ENCODE data around the gene DCLK3.

The DCLK3 gene

DNA sequence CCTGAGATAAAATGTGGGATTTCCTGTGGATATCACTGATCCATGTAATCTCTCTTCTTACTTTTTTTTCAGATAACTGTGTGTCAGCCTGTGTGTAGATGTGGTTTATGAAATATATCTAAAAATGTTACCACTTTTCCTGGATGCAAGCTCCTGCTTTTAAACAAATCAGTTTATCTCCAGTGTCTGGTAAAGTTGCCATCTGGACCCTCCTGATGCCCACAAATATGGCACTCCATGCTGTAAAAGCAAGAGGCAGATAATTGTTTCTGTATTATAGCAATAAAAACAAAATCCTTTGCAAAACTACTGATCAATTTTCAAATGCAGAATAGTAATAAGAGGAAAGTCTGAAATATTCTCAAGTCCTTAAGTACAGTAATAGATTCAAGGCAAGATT is 7.6 kb upstream of the DCLK3 start:
- Histone ChIP-seq H3K27ac (no peak overlapping the region), H4K20me1 (no peaks in the 10 kb centered on the region), H3K9me3 (replicated peaks in 1 of 11) (no peaks in the 10 kb centered on the region), H3K36me3 (no peaks in the 10 kb centered on the region), H3K27me3 (no peaks in the 10 kb centered on the region), H3K4me3 (no peak overlapping the region), H3K9ac (no peak overlapping the region), H3K4me2 (no peak overlapping the region), H3K4me1 (peaks cover 0 to 14% (median 0%) of the 10 kb centered on the region in 10 experiments; a peak in 4 of 20 replicates)
- no peak for TF ChIP-seq Cebpa-rat (IDR thresholded peaks at IDR 0.05)

DNA sequence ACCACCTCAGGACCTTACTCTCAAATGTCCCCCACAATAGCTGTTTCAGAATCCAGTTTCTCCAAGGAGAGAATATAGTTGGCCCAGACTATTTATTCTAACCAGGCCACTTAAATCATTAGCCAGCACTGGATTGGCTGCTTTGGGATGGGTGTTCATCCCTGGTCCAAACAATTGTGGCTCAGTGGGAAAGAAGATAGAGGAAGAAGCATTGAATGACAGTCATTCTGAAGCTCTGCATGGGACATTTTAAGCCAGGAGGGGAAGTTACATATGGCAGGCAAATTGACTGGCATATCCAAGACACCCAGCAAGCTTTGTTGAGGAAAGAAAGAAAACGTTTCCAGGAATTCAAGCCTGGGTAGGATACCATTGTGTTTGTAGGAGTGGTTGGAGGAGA is 5.6 kb upstream of the DCLK3 start:
- Histone ChIP-seq H3K4me3 (no peak overlapping the region), H3K4me2 (no peak overlapping the region), H3K27me3 (peaks cover 0 to 8% (median 5%) of the 10 kb centered on the region in 11 experiments; a peak in 19 of 22 replicates), H4K20me1 (no peaks in the 10 kb centered on the region), H3K27ac (no peak overlapping the region), H3K36me3 (no peaks in the 10 kb centered on the region), H3K9ac (no peak overlapping the region), H3K9me3 (replicated peaks in 1 of 11) (peaks cover under 1 to 8% (median 5%) of the 10 kb centered on the region in 11 experiments; a peak in 19 of 22 replicates), H3K4me1 (no peaks in the 10 kb centered on the region)
- no peak for TF ChIP-seq Cebpa-rat (IDR thresholded peaks at IDR 0.05)

DNA sequence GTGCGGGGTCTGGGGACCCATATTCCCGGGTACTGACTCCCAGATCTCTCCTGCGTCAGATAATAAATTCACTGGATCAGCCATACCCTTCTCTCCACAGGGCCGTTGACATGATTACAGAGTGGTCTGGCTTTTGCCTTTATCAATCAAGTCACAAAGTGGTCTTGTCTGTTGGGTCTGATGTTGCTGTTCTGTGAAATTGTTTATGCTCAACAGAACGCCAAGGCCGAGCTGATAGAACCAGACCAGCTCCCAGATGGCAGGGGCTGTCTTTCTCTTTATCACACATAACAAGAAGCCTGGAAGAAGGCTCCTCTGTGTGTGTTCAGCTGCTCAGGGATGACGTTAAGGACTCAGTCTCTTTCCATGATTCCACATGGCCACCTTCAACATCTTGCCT is 751 bp upstream of the DCLK3 start:
- Histone ChIP-seq H3K4me1 (no peaks in the 10 kb centered on the region), H3K27me3 (peaks cover 14 to 28% (median 26%) of the 10 kb centered on the region in 11 experiments), H3K9ac (no peak overlapping the region), H3K4me2 (no peak overlapping the region), H4K20me1 (no peaks in the 10 kb centered on the region), H3K4me3 (no peak overlapping the region), H3K9me3 (replicated peaks in 1 of 11) (peaks cover 15 to 26% (median 22%) of the 10 kb centered on the region in 11 experiments), H3K27ac (no peak overlapping the region), H3K36me3 (no peaks in the 10 kb centered on the region)
- no peak for TF ChIP-seq Cebpa-rat (IDR thresholded peaks at IDR 0.05)

DNA sequence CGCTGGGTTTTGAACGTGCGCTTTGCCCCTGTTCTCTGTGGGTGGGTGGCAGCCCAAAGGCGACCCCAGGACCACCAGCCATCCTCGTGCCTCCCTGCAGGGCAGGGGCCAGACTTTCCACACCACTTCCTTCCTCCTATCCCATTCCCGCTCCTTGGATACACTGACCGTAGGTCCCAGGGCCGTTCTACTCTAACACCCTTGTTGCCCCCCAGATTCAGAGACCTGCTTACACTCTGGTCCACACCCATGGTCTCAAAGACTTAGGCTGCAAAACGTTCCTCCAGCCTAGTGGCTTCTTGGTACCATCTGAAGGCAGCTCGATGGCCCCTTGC is 318 bp upstream of the DCLK3 start:
- H3K9ac ChIP-seq: no peak overlapping the region
- H3K36me3 ChIP-seq: no peaks in the 10 kb centered on the region
- TF ChIP-seq Cebpa-rat (IDR thresholded peaks at IDR 0.05): no peak
- H3K4me1 ChIP-seq: no peaks in the 10 kb centered on the region
- H3K4me2 ChIP-seq: no peak overlapping the region
- peaks cover 15 to 26% (median 22%) of the 10 kb centered on the region in 11 experiments for H3K9me3 ChIP-seq (replicated peaks in 1 of 11)
- no peak overlapping the region for H3K4me3 ChIP-seq
- no peak overlapping the region for H3K27ac ChIP-seq
- peaks cover 14 to 28% (median 26%) of the 10 kb centered on the region in 11 experiments for H3K27me3 ChIP-seq
- H4K20me1 ChIP-seq: no peaks in the 10 kb centered on the region

DNA sequence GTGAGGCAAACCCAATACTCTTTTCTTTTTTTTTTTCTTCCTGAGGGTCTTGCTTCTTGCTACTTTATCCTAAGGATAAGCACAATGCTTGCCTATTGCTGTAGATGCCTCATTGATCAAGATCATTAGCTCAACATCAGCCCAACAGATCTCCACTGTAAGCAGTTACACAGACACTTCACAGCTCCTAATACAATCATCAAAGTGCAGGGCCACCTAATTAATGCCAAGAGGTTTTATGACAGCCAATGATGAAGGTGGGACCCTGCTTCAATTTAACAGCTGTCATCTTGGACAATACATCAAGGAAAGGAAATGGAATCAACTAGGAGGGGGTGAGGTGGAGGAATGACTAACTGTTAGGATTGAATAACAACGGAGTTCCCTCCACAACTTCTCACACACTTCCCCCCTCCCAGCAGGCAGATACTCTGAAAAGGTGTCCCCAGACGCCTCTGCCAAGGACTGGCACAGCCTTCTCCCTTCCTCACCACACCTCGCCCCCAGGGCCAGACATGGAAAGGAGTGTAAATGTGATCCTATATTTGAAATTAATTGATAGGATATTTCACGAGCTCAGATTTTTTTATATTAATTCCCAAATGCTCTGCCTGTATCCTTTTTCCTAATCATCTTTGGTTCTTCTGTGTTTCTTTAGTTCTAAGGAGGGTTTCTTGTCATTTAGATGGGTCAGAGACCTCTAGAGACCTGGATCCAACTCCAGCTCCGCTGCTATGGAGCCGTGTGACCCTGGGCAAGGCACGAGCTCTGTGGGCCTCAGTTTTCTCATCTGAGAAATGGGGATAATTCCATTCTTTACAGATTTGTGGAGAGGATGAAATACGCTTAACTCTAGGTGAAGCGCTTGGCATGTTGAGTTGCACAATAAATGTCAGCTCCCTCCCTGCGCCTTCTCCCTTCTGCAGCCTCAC is 1.2 kb downstream of the DCLK3 start:
- no peak for TF ChIP-seq Cebpa-rat (IDR thresholded peaks at IDR 0.05)
- Histone ChIP-seq H3K27me3 (peaks cover 14 to 28% (median 26%) of the 10 kb centered on the region in 11 experiments), H3K4me1 (no peaks in the 10 kb centered on the region), H3K9me3 (replicated peaks in 1 of 11) (peaks cover 15 to 26% (median 22%) of the 10 kb centered on the region in 11 experiments), H4K20me1 (no peaks in the 10 kb centered on the region), H3K9ac (no peak overlapping the region), H3K27ac (no peak overlapping the region), H3K4me3 (no peak overlapping the region), H3K36me3 (no peaks in the 10 kb centered on the region), H3K4me2 (no peak overlapping the region)

DNA sequence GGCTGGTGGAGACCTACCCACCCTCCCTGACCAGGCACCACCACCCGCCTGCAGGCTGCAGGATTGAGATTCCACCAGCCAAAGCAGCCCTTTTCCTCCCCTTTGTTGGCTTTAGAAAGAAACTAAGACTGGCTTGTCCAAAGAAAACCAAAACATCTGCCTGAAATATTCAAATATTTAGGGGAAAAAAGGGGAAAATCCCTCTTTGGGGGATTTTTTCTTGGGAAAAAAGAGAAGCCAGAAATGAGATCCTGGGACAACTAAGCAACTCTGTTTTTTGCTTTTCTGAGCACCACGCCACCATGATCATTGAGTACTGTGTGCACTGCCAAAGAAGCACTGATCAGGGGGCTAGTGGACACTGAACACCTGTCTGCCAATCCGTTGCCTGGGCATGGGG is 2.6 kb downstream of the DCLK3 start:
- Histone ChIP-seq H3K36me3 (no peaks in the 10 kb centered on the region), H4K20me1 (no peaks in the 10 kb centered on the region), H3K9ac (no peak overlapping the region), H3K27me3 (peaks cover 14 to 28% (median 26%) of the 10 kb centered on the region in 11 experiments), H3K9me3 (replicated peaks in 1 of 11) (peaks cover 15 to 26% (median 22%) of the 10 kb centered on the region in 11 experiments), H3K4me2 (peak overlapping the region in 1 of 11 experiments; percentile 1; a peak in 1 of 22 replicates), H3K4me3 (no peak overlapping the region), H3K4me1 (no peaks in the 10 kb centered on the region), H3K27ac (no peak overlapping the region)
- no peak for TF ChIP-seq Cebpa-rat (IDR thresholded peaks at IDR 0.05)

DNA sequence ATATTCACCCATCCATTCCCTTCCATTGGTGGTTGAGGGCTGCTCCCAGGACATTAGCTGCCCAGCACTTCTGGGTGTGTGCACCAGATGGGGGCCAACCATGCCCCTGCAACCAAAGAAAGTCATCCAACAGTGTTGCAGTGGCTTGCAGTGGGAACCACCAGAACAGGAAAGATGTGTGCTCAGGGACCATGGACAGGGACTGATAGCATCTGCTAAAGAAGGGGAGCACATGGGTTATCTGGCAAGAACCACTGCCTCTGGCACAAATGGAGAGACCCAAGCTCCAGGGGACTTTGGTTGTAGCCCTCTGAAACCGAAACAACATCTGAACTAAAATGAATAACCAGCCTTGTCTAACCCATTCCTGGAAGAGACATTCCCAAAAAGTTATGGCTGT is 8.1 kb downstream of the DCLK3 start:
- H3K4me2 ChIP-seq: no peak overlapping the region
- H3K4me3 ChIP-seq: no peak overlapping the region
- H3K9me3 ChIP-seq (replicated peaks in 1 of 11): no peaks in the 10 kb centered on the region
- no peak overlapping the region for H3K9ac ChIP-seq
- H3K4me1 ChIP-seq: no peaks in the 10 kb centered on the region
- H3K27me3 ChIP-seq: no peaks in the 10 kb centered on the region
- no peaks in the 10 kb centered on the region for H3K36me3 ChIP-seq
- no peak overlapping the region for H3K27ac ChIP-seq
- no peak for TF ChIP-seq Cebpa-rat (IDR thresholded peaks at IDR 0.05)
- H4K20me1 ChIP-seq: no peaks in the 10 kb centered on the region

DNA sequence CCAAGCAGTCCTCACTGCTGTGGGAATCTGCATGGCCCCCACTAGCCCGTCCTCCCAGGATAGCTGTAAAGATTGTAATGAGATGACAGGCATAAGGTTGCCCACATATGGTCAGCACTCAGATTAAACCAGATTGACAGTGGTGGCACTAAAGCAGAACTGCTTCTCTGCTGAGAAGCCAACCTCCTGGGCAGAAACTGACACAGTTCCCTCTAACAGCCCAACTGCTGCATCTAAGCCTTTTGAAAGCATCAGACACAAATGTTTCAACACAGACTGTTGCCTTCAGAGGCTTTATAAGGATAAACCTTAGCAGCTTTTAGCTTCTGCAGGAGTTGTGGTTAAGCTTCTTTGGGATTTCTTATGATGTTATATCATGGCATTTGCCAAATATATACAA is 13.0 kb downstream of the DCLK3 start:
- peaks cover 0 to 16% (median 11%) of the 10 kb centered on the region in 10 experiments; a peak in 15 of 20 replicates for H3K4me1 ChIP-seq
- H3K4me2 ChIP-seq: no peak overlapping the region
- TF ChIP-seq Cebpa-rat (IDR thresholded peaks at IDR 0.05): no peak
- no peak overlapping the region for H3K4me3 ChIP-seq
- no peak overlapping the region for H3K27ac ChIP-seq
- H4K20me1 ChIP-seq: no peaks in the 10 kb centered on the region
- H3K27me3 ChIP-seq: no peaks in the 10 kb centered on the region
- H3K9me3 ChIP-seq (replicated peaks in 1 of 11): peaks cover 0 to 11% (median 0%) of the 10 kb centered on the region in 11 experiments; a peak in 2 of 22 replicates
- H3K9ac ChIP-seq: no peak overlapping the region
- H3K36me3 ChIP-seq: no peaks in the 10 kb centered on the region

DNA sequence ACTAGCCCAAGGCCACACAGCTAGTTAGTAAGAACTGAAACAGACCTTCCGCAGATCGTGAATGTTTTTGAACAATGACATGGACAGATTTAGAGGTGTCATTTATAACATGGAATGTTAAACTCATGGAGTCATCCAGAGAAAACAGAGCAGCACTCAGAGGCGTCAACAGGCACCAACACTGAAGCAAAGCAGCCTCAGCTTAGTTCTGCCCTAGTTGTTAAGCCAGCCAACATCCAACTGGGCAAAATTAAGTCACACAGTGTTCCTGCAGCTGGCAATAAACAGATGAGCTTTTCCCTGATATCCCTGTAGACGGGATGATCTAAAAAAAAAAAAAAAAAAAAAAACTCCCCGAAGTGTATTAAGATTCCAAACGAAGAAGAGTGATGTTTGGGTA is 13.6 kb downstream of the DCLK3 start:
- Histone ChIP-seq H3K4me1 (peaks cover 0 to 16% (median 11%) of the 10 kb centered on the region in 10 experiments; a peak in 15 of 20 replicates), H3K27ac (no peak overlapping the region), H3K36me3 (no peaks in the 10 kb centered on the region), H4K20me1 (no peaks in the 10 kb centered on the region), H3K4me3 (no peak overlapping the region), H3K27me3 (no peaks in the 10 kb centered on the region), H3K9ac (no peak overlapping the region), H3K9me3 (replicated peaks in 1 of 11) (peaks cover 0 to 11% (median 0%) of the 10 kb centered on the region in 11 experiments; a peak in 2 of 22 replicates), H3K4me2 (no peak overlapping the region)
- no peak for TF ChIP-seq Cebpa-rat (IDR thresholded peaks at IDR 0.05)
